DND-41 (cell line): ENCODE results near the gene MAB21L1.

Source experiments
- ATAC-seq: fragments of 200-7000 bp; cut with Tn5 transposase; 3 replicates; pipeline ENCODE4 v1.9.1; 2021; ENCODE audit warnings: low read depth; ENCODE audit not compliant: insufficient read depth
- DNase-seq: peaks from one replicate; pipeline ENCODE4 v3.0.0-alpha.2; 2020
- H2AFZ ChIP-seq: 2 replicates; pipeline ENCODE4 v1.6.0; 2012; ENCODE audit warnings: low read depth, low read length
- H3K27ac ChIP-seq: 2 replicates; pipeline ENCODE4 v1.5.1; 2012; ENCODE audit warnings: low read length, inconsistent platforms
- H3K27me3 ChIP-seq: fragments of 200-600 bp; sonication (generic); 2 replicates; pipeline ENCODE4 v1.6.0; 2012; ENCODE audit warnings: low read length, mild to moderate bottlenecking, inconsistent platforms; ENCODE audit not compliant: insufficient read depth, poor library complexity
- H3K36me3 ChIP-seq: 2 replicates; pipeline ENCODE4 v1.5.1; 2012; ENCODE audit warnings: low read length, inconsistent platforms; ENCODE audit not compliant: insufficient read depth
- H3K4me1 ChIP-seq: 2 replicates; pipeline ENCODE4 v1.5.1; 2012; ENCODE audit warnings: mild to moderate bottlenecking, low read length; ENCODE audit not compliant: insufficient read depth
- H3K4me2 ChIP-seq: 2 replicates; pipeline ENCODE4 v1.6.0; 2012; ENCODE audit warnings: mild to moderate bottlenecking, moderate library complexity, low read length, inconsistent platforms; ENCODE audit not compliant: insufficient read depth
- H3K4me3 ChIP-seq, 2 experiments: fragments of 200-600 bp in 1 of 2; shearing (Covaris generic) in 1 of 2; 2 replicates each; pipeline ENCODE4 v1.5.1; 2012 to 2016; ENCODE audit warnings: inconsistent platforms in 2 of 2, low read length in 2 of 2, mild to moderate bottlenecking in 2 of 2, low read depth in 1 of 2, moderate library complexity in 1 of 2
- H3K79me2 ChIP-seq: 2 replicates; pipeline ENCODE4 v1.6.0; 2012; ENCODE audit warnings: low read length, inconsistent platforms; ENCODE audit not compliant: insufficient read depth
- H3K9ac ChIP-seq: 2 replicates; pipeline ENCODE4 v1.6.0; 2012; ENCODE audit warnings: low read depth, mild to moderate bottlenecking, inconsistent platforms, low read length, moderate library complexity
- H3K9me3 ChIP-seq: 2 replicates; pipeline ENCODE4 v1.5.1; 2012; ENCODE audit warnings: low read length, moderate library complexity, mild to moderate bottlenecking, inconsistent platforms; ENCODE audit not compliant: insufficient read depth, severe bottlenecking
- H4K20me1 ChIP-seq: 2 replicates; pipeline ENCODE4 v1.6.0; 2012; ENCODE audit warnings: low read length; ENCODE audit not compliant: insufficient read depth
- CTCF ChIP-seq: IDR thresholded peaks from 2 replicates; pipeline ENCODE4 v1.5.1; 2012; ENCODE audit warnings: borderline replicate concordance, low read length, moderate library complexity, mild to moderate bottlenecking; ENCODE audit not compliant: poor library complexity, severe bottlenecking; ENCODE audit errors: extremely low read depth
- EZH2 ChIP-seq: IDR thresholded peaks from 3 replicates; pipeline ENCODE4 v1.6.1; 2012; ENCODE audit warnings: borderline replicate concordance, low read depth, mild to moderate bottlenecking, moderate library complexity, low read length, inconsistent platforms; ENCODE audit not compliant: severe bottlenecking

Gene MAB21L1

DNA sequence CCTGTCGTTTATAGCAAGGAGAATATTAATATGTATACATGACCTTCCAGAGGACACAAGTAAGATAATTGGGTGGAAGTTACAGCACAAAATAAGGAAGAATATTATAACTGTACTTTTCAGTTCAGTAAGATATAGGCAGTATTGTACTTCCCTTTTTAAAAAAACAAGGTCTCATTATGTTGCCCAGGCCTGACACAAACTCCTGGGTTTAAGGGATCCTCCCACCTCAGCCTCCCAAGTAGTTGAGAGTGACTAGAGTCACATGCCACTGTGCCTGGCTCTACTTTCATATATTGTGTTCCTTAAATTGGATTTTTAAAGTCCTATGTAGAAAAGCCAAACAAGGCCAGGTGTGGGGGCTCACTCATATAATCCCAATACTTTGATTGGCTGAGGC, 19.5 kb upstream of the MAB21L1 start:
- H3K79me2 ChIP-seq, result no peaks in the 10 kb centered on the region
- ATAC-seq (no peak), DNase-seq (no peak)
- H3K4me3 ChIP-seq, result no peak overlapping the region
- H4K20me1 ChIP-seq, result no peaks in the 10 kb centered on the region
- H3K4me2 ChIP-seq, result no peak overlapping the region
- TF ChIP-seq EZH2 (no peak), CTCF (no peak)
- H3K4me1 ChIP-seq, result no peaks in the 10 kb centered on the region
- no peak overlapping the region for H3K9ac ChIP-seq
- no peaks in the 10 kb centered on the region for H3K9me3 ChIP-seq
- no peaks in the 10 kb centered on the region for H3K27me3 ChIP-seq
- no peak overlapping the region for H3K27ac ChIP-seq
- H3K36me3 ChIP-seq, result no peaks in the 10 kb centered on the region
- H2AFZ ChIP-seq, result no peak overlapping the region

DNA sequence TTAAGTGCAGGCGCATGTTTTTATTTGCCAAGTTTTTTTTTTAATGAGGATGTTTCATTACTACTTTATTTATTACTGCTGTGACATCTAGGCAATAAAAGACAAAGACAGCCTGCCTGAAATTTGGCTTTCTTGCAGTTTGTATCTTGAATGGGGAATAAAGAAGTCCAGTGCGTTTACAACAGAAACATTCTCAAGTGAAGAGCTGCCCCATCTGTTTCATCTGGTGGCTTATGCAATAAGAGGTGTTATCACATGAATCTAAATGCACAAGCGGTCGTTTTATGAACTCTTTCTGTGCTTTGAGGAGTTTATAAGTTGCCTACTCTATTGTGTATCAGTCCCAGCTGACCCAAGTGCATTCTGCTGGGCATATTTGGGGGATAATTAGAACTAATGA, 12.6 kb upstream of the MAB21L1 start:
- no peak overlapping the region for H3K9ac ChIP-seq
- H3K4me3 ChIP-seq, result no peak overlapping the region
- no peaks in the 10 kb centered on the region for H3K36me3 ChIP-seq
- no peaks in the 10 kb centered on the region for H3K27me3 ChIP-seq
- H4K20me1 ChIP-seq, result no peaks in the 10 kb centered on the region
- no peaks in the 10 kb centered on the region for H3K79me2 ChIP-seq
- DNase-seq, result no peak
- no peak overlapping the region for H2AFZ ChIP-seq
- no peaks in the 10 kb centered on the region for H3K4me1 ChIP-seq
- no peak overlapping the region for H3K27ac ChIP-seq
- H3K4me2 ChIP-seq, result no peak overlapping the region
- no peak for TF ChIP-seq CTCF
- no peak for TF ChIP-seq EZH2
- no peak for ATAC-seq
- no peaks in the 10 kb centered on the region for H3K9me3 ChIP-seq

GRCh38 chr13:35485424-35485823, 8.9 kb upstream of the MAB21L1 start:
- Histone ChIP-seq H4K20me1 (no peaks in the 10 kb centered on the region), H3K27ac (no peak overlapping the region), H3K27me3 (no peaks in the 10 kb centered on the region), H2AFZ (no peak overlapping the region), H3K9me3 (no peaks in the 10 kb centered on the region), H3K4me3 (no peak overlapping the region), H3K4me1 (no peaks in the 10 kb centered on the region), H3K4me2 (no peak overlapping the region), H3K36me3 (no peaks in the 10 kb centered on the region), H3K9ac (no peak overlapping the region), H3K79me2 (no peaks in the 10 kb centered on the region)
- ATAC-seq (no peak), DNase-seq (no peak)
- TF ChIP-seq CTCF (no peak), EZH2 (no peak)

DNA sequence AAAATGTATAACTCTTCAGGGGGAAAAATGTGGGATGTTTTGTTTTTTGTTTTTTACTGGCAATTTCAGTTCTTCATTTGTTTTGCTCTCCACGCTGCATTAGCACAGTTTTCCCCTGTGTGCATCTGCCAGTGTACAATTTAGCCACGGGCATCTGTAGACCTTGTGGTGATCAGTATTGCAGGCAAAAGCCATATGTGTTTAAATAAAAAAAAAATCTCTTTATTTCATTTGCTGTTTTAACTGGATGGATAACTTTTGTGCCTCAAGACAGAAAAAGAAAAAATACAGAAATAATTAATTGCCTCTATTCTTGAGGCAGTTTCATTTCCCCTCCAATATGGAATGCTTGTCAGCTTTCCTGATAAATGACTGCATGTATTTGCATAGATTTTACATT, 7.9 kb upstream of the MAB21L1 start:
- Histone ChIP-seq H3K4me3 (no peak overlapping the region), H3K9me3 (no peaks in the 10 kb centered on the region), H2AFZ (no peak overlapping the region), H3K79me2 (no peaks in the 10 kb centered on the region), H3K36me3 (no peaks in the 10 kb centered on the region), H3K4me1 (no peaks in the 10 kb centered on the region), H3K27me3 (no peaks in the 10 kb centered on the region), H3K27ac (no peak overlapping the region), H4K20me1 (no peaks in the 10 kb centered on the region), H3K9ac (no peak overlapping the region), H3K4me2 (no peak overlapping the region)
- DNase-seq, result no peak
- no peak for ATAC-seq
- no peak for TF ChIP-seq EZH2
- TF ChIP-seq CTCF, result no peak
